Fibroblast of lung (primary cell): ENCODE data around the gene MARK3. TPM values are rescaled to one million over a fixed set of nuclear protein-coding genes. Genes with fewer than 3 reads are reported as not detected.

Experiments
- DNase-seq, 2 donors: peaks; one replicate each; pipeline versions ENCODE4 v3.0.0 to v3.0.0-alpha.2; 2010; ENCODE audit warnings: low read depth in 2 of 2
- H2AFZ ChIP-seq: 2 replicates; pipeline ENCODE4 v1.5.1; 2012; ENCODE audit warnings: low read length, control low read depth, inconsistent platforms
- H3K27ac ChIP-seq: 2 replicates; pipeline ENCODE4 v1.5.1; 2011; ENCODE audit warnings: low read length, control low read depth; ENCODE audit not compliant: insufficient read depth
- H3K27me3 ChIP-seq: 2 replicates; pipeline ENCODE4 v1.5.1; 2011; ENCODE audit warnings: mild to moderate bottlenecking, low read length; ENCODE audit not compliant: control insufficient read depth, insufficient read depth
- H3K36me3 ChIP-seq: 2 replicates; pipeline ENCODE4 v1.5.1; 2011; ENCODE audit warnings: low read length; ENCODE audit not compliant: control insufficient read depth, insufficient read depth
- H3K4me1 ChIP-seq: 2 replicates; pipeline ENCODE4 v1.5.1; 2011; ENCODE audit warnings: low read length; ENCODE audit not compliant: control insufficient read depth, insufficient read depth; ENCODE audit errors: extremely low read depth
- H3K4me2 ChIP-seq: 2 replicates; pipeline ENCODE4 v1.5.1; 2011; ENCODE audit warnings: low read length, control low read depth; ENCODE audit not compliant: insufficient read depth; ENCODE audit errors: extremely low read depth
- H3K4me3 ChIP-seq, 4 experiments: fragments of 200-600 bp in 1 of 4; sonication (generic) in 1 of 4; replicated peaks in 1 of 4; 2 replicates each; pipeline ENCODE4 v1.5.1; 2011 to 2016; ENCODE audit warnings: low read length in 4 of 4, low read depth in 3 of 4, mild to moderate bottlenecking in 3 of 4, control low read depth in 2 of 4, inconsistent platforms in 1 of 4, mixed read lengths in 1 of 4; ENCODE audit not compliant: insufficient read depth in 1 of 4; ENCODE audit errors: control extremely low read depth in 1 of 4
- H3K79me2 ChIP-seq: 2 replicates; pipeline ENCODE4 v1.5.1; 2012; ENCODE audit warnings: mild to moderate bottlenecking, low read length, inconsistent platforms; ENCODE audit not compliant: control insufficient read depth, insufficient read depth
- H3K9ac ChIP-seq: 2 replicates; pipeline ENCODE4 v1.5.1; 2011; ENCODE audit warnings: mild to moderate bottlenecking, low read length, control low read depth; ENCODE audit not compliant: insufficient read depth
- H3K9me3 ChIP-seq: 2 replicates; pipeline ENCODE4 v1.5.1; 2012; ENCODE audit warnings: low read depth, low read length; ENCODE audit not compliant: control insufficient read depth, insufficient read depth
- H4K20me1 ChIP-seq: 2 replicates; pipeline ENCODE4 v1.5.1; 2011; ENCODE audit warnings: low read length; ENCODE audit not compliant: control insufficient read depth, insufficient read depth; ENCODE audit errors: extremely low read depth
- EZH2 ChIP-seq: IDR thresholded peaks from 2 replicates; pipeline ENCODE4 v1.5.1; 2012; ENCODE audit warnings: low read length, control low read depth, mild to moderate bottlenecking; ENCODE audit errors: missing control alignments
- polyA plus RNA-seq, 2 donors: library from polyadenylated mRNA; depleted of rRNA in 1 of 2; stranded (reverse) in 1 of 2; unstranded in 1 of 2; fragments of >200 nt; gene quantifications; 2 replicates each; pipeline ENCODE4 v1.2.1, GENCODE V29; 2011 to 2012; ENCODE audit warnings: missing spikeins in 1 of 2
- total RNA-seq: library from RNA; depleted of rRNA; stranded (reverse); fragments of >200 nt; gene quantifications from 2 replicates; pipeline ENCODE4 v1.2.1, GENCODE V29; 2014
- TF ChIP-seq, protein P1 (sequence below), 2 donors: IDR thresholded peaks in 1 of 2; conservative IDR thresholded peaks in 1 of 2; 1 replicate in 1 of 2; 2 replicates in 1 of 2; pipeline ENCODE4 v1.5.1; 2011 to 2012; ENCODE audit warnings: low read length in 2 of 2, control low read depth in 1 of 2, inconsistent platforms in 1 of 2, low read depth in 1 of 2, mild to moderate bottlenecking in 1 of 2

Gene MARK3
- total and polyA plus RNA-seq, 2 donors (not counting 1 experiment from before 2014, with no cell fraction given), result 76.0 to 119 TPM

DNA sequence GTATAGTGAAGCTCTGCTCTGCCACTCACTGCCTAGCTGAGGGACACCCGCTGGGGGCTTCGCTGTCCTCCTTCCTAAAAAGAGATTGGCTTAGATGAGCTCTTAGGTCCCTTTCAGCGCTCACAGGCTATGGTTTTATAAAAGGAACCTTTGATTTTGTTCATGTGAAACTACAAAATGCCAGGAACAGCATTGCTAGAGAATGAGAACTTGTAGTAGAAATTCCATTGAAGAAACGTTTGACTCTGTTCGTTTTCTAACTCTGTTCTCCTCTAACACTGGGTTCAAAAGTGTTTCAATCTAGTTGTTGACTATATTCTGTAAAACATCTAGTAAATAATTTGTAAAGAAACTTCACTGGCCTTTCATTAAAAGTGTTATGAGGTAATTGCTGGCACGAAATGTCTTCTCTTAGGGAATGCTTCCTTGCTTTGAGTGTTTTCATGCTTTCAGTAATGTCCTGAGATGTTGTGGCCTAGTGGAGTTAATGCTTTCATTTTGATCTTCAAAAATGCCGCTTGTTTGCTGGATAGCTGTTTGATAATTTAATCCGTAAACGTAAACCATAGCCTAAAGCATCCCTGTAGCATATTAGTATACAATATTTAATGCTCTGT is 1.6 kb downstream of the MARK3 start:
- H3K4me3 ChIP-seq, result peak overlapping the region; percentile 95 to 99 (median 98)
- peak overlapping the region; percentile 86 for H3K4me2 ChIP-seq
- peaks cover 6% of the 10 kb centered on the region for H4K20me1 ChIP-seq
- peak overlapping the region; percentile 91 for H3K27ac ChIP-seq
- H3K36me3 ChIP-seq, result no peaks in the 10 kb centered on the region
- TF ChIP-seq, protein P1, sequence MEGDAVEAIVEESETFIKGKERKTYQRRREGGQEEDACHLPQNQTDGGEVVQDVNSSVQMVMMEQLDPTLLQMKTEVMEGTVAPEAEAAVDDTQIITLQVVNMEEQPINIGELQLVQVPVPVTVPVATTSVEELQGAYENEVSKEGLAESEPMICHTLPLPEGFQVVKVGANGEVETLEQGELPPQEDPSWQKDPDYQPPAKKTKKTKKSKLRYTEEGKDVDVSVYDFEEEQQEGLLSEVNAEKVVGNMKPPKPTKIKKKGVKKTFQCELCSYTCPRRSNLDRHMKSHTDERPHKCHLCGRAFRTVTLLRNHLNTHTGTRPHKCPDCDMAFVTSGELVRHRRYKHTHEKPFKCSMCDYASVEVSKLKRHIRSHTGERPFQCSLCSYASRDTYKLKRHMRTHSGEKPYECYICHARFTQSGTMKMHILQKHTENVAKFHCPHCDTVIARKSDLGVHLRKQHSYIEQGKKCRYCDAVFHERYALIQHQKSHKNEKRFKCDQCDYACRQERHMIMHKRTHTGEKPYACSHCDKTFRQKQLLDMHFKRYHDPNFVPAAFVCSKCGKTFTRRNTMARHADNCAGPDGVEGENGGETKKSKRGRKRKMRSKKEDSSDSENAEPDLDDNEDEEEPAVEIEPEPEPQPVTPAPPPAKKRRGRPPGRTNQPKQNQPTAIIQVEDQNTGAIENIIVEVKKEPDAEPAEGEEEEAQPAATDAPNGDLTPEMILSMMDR (conservative IDR thresholded peaks at IDR 0.05 in 1 of 2, IDR thresholded peaks at IDR 0.05 in 1 of 2; ENCODE audit: low read depth in 1 of 2, low read length in 2 of 2), result no peak
- TF ChIP-seq EZH2, result no peak
- peak in 1 of 2 donors; percentile 42 for DNase-seq
- no peaks in the 10 kb centered on the region for H3K9me3 ChIP-seq
- H3K79me2 ChIP-seq, result peaks cover 62% of the 10 kb centered on the region
- H3K4me1 ChIP-seq, result peaks cover 9% of the 10 kb centered on the region
- no peak overlapping the region for H2AFZ ChIP-seq
- peak overlapping the region; percentile 98 for H3K9ac ChIP-seq
- H3K27me3 ChIP-seq, result no peaks in the 10 kb centered on the region

DNA sequence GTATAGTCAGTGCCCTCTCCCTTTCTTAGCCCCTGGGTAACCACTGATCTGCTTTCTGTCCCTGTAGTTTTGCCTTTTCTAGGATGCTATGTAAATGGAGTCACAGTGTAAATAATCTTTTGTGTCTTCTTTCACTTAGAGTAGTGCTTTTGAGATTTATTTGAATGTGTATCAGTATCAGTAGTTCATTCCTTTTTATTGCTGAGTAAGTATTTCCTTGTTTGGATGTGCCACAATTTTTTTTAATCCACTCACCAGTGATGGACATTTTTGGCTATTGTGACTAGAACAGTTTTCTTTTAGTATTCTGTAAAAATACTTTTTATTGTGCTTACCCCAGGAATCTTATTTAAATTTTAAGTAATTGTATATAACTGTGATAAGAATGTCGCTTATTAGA is 3.4 kb downstream of the MARK3 start:
- no peak overlapping the region for H3K27ac ChIP-seq
- no peaks in the 10 kb centered on the region for H3K27me3 ChIP-seq
- TF ChIP-seq EZH2, result no peak
- TF ChIP-seq, protein P1 (conservative IDR thresholded peaks at IDR 0.05 in 1 of 2, IDR thresholded peaks at IDR 0.05 in 1 of 2; ENCODE audit: low read depth in 1 of 2, low read length in 2 of 2), result no peak
- H3K36me3 ChIP-seq, result no peaks in the 10 kb centered on the region
- peaks cover 80% of the 10 kb centered on the region for H3K79me2 ChIP-seq
- H3K9me3 ChIP-seq, result no peaks in the 10 kb centered on the region
- H3K9ac ChIP-seq, result no peak overlapping the region
- peaks cover 8% of the 10 kb centered on the region for H3K4me1 ChIP-seq
- H3K4me3 ChIP-seq, result peak overlapping the region in 2 of 4 experiments; percentile 95 to 99
- no peak for DNase-seq
- H4K20me1 ChIP-seq, result peaks cover 8% of the 10 kb centered on the region
- peak overlapping the region; percentile 20 for H3K4me2 ChIP-seq
- no peak overlapping the region for H2AFZ ChIP-seq

DNA sequence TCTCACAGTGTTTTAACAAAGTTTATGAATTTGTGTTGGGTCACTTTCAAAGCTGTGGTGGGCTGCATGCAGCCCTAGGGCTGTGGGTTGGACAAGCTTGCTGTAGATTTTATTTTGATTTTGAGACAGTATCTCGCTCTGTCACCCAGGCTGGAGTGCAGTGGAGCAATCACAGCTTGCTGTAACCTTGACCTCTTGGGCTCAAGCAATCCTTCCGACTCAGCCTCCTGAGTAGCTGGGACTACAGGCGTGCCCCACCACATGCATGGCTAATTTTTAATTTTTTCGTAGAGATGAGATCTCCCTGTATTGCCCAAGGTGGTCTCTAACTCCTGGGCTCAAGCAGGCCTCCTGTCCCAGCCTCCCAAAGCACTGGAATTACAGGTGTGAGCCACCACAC is 5.4 kb downstream of the MARK3 start:
- H2AFZ ChIP-seq, result no peak overlapping the region
- H3K27ac ChIP-seq, result peak overlapping the region; percentile 12
- no peak overlapping the region for H3K4me2 ChIP-seq
- H3K36me3 ChIP-seq, result no peaks in the 10 kb centered on the region
- no peak overlapping the region for H3K4me3 ChIP-seq
- no peaks in the 10 kb centered on the region for H3K27me3 ChIP-seq
- H3K9me3 ChIP-seq, result no peaks in the 10 kb centered on the region
- H3K9ac ChIP-seq, result no peak overlapping the region
- DNase-seq, result no peak
- H3K4me1 ChIP-seq, result peaks cover 7% of the 10 kb centered on the region
- peaks cover 11% of the 10 kb centered on the region for H4K20me1 ChIP-seq
- TF ChIP-seq, protein P1 (conservative IDR thresholded peaks at IDR 0.05 in 1 of 2, IDR thresholded peaks at IDR 0.05 in 1 of 2; ENCODE audit: low read depth in 1 of 2, low read length in 2 of 2), result no peak
- no peak for TF ChIP-seq EZH2
- peaks cover 96% of the 10 kb centered on the region for H3K79me2 ChIP-seq
